ENCODE results near the gene LGALS7.

The LGALS7 gene

GRCh38 chr19:38788478-38789243 is 15.3 kb upstream of the LGALS7 start, which contains the start of gene LGALS7B:
TSS of gene LGALS7B (plus strand) at chr19:38789200. CDS start at chr19:38789227, 27 bp downstream.
- TF ChIP-seq, protein P1, sequence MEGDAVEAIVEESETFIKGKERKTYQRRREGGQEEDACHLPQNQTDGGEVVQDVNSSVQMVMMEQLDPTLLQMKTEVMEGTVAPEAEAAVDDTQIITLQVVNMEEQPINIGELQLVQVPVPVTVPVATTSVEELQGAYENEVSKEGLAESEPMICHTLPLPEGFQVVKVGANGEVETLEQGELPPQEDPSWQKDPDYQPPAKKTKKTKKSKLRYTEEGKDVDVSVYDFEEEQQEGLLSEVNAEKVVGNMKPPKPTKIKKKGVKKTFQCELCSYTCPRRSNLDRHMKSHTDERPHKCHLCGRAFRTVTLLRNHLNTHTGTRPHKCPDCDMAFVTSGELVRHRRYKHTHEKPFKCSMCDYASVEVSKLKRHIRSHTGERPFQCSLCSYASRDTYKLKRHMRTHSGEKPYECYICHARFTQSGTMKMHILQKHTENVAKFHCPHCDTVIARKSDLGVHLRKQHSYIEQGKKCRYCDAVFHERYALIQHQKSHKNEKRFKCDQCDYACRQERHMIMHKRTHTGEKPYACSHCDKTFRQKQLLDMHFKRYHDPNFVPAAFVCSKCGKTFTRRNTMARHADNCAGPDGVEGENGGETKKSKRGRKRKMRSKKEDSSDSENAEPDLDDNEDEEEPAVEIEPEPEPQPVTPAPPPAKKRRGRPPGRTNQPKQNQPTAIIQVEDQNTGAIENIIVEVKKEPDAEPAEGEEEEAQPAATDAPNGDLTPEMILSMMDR (IDR thresholded peaks at IDR 0.05), result no peak

- TF ChIP-seq, protein P1 (IDR thresholded peaks at IDR 0.05), result no peak
Measured at GRCh38 chr19:38786572-38787265, 13.4 kb upstream of the LGALS7 start.

- TF ChIP-seq, protein P1 (IDR thresholded peaks at IDR 0.05), result no peak
Measured at GRCh38 chr19:38785187-38785699, 11.9 kb upstream of the LGALS7 start.

GRCh38 chr19:38784224-38784623 is 10.9 kb upstream of the LGALS7 start:
- TF ChIP-seq, protein P1 (IDR thresholded peaks at IDR 0.05), result no peak

DNA sequence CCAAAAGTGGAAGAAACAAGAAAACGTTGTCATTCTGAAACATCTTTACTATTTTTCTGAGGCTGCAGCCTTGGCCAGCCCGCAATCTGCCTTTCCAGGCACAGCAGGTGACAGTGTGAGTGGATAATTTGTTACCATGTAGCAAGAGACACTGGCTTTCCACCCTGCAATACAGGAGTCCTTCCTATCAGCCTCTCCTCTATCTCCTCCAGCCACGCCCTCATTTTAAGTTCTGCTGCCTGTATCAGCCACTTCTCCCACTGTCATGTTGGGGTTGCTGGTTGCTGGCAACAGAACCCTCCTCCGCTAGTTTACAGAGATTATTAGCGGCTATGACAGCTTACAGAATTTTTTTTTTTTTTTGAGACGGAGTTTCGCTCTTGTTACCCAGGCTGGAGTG is 7.7 kb upstream of the LGALS7 start:
- TF ChIP-seq, protein P1 (IDR thresholded peaks at IDR 0.05), result no peak

DNA sequence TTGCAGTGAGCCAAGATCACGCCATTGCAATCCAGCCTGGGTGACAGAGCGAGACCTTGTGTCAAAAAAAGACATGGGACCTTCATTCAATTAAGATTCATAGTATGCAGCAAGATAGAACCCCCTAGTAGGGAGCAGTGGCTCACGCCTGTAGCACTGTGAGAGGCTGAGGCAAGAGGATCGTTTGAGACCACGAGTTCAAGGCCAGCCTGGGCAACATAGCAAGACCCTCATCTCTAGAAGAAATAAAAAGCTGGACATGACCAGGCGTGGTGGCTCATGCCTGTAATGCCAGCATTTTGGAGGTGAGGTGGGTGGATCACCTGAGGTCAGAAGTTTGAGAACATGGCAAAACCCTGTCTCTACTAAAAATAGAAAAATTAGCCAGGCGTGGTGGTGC is 7.1 kb upstream of the LGALS7 start:
- TF ChIP-seq, protein P1 (IDR thresholded peaks at IDR 0.05), result no peak

- TF ChIP-seq, protein P1 (IDR thresholded peaks at IDR 0.05), result no peak
Measured at GRCh38 chr19:38778733-38779132, 5.4 kb upstream of the LGALS7 start.
